NCI-H2029 treated with DMSO at 0.1 percent for 48 hours (cell line): ENCODE results near the gene ANKRD30A.
"Not testable (repeated sequence)": the region's sequence is repeated elsewhere in the genome, so short reads cannot be mapped to it uniquely, and the experiment has no call there.

Source experiments
- DNase-seq: peaks from one replicate; lab custom pipeline; 2025; lab: John Stamatoyannopoulos, UW

Gene ANKRD30A, protein sequence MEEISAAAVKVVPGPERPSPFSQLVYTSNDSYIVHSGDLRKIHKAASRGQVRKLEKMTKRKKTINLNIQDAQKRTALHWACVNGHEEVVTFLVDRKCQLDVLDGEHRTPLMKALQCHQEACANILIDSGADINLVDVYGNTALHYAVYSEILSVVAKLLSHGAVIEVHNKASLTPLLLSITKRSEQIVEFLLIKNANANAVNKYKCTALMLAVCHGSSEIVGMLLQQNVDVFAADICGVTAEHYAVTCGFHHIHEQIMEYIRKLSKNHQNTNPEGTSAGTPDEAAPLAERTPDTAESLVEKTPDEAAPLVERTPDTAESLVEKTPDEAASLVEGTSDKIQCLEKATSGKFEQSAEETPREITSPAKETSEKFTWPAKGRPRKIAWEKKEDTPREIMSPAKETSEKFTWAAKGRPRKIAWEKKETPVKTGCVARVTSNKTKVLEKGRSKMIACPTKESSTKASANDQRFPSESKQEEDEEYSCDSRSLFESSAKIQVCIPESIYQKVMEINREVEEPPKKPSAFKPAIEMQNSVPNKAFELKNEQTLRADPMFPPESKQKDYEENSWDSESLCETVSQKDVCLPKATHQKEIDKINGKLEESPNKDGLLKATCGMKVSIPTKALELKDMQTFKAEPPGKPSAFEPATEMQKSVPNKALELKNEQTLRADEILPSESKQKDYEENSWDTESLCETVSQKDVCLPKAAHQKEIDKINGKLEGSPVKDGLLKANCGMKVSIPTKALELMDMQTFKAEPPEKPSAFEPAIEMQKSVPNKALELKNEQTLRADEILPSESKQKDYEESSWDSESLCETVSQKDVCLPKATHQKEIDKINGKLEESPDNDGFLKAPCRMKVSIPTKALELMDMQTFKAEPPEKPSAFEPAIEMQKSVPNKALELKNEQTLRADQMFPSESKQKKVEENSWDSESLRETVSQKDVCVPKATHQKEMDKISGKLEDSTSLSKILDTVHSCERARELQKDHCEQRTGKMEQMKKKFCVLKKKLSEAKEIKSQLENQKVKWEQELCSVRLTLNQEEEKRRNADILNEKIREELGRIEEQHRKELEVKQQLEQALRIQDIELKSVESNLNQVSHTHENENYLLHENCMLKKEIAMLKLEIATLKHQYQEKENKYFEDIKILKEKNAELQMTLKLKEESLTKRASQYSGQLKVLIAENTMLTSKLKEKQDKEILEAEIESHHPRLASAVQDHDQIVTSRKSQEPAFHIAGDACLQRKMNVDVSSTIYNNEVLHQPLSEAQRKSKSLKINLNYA (N-terminal part only)

GRCh38 chr10:37125191-37125732, at the start of gene ANKRD30A:
ANKRD30A (plus strand) TSS chr10:37125598; CDS start chr10:37125788, 190 bp downstream.
- no peak for DNase-seq

DNA sequence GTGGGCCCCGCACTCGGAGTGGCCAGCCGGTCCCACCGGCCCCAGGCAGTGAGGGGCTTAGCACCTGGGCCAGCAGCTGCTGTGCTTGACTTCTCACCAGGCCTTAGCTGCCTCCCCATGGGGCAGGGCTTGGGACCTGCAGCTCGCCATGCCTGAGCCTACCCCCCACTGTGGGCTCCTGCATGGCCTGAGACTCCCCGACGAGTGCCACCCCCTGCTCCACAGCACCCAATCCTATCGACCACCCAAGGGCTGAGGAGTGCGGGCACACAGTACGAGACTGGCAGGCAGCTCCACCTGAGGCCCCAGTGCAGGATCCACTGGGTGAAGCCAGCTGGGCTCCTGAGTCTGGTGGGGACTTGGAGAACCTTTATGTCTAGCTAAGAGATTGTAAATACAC, 49.3 kb upstream of the ANKRD30A start:
- not testable (repeated sequence) for DNase-seq

DNA sequence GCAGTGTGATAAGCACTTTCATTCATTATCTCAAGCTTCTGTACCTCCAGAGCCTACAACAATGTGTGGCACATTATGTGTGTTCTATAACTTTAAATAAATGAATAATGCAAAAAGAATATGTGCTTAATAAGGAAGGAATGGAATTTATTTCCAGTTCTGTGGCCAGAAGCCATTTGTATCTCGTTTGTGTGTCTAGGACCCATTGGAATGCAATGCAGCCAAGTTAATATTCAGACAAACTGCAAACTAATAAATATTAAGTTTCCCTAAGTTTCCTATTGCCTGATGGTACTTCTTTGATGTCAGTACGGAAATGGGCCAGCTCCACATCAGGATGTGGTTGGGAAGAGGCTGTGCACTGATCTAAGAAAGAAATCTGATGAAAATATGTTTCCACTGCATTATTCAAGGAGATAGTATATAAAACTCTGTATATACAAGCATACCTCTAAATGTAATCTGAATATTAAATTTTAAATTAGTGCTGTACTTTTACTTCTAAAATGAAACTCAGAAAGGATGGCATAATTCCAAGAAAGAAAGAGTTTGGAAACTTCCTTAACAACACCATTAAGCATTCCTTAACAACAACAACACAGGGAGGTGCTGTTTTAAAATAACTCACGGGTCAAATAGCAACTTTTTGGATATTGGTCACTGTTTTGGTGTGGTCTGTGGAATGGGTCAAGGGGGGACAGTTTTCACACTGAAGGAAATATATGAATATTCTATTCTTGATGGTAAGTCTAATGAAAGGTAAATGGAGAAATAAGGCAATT, 29.4 kb upstream of the ANKRD30A start:
- no peak for DNase-seq

DNA sequence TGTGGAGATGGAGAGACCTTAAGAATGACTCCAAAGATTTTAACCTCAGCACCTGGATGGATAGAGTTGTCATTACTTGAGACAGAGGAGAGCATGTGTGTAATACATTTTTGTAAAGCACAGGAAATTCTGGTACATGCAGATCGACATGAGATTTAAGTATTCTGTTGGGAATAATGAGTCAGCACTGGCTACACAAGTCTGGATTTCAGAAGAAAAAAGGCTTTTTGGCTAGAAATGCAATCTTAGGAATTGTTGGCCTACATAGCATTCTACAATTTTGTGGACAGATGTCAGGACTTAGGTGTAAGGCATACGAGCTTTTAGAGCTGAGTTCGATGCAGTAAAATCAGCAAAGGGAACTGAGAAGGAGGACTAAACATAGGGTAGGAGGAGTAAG, 24.1 kb upstream of the ANKRD30A start:
- no peak for DNase-seq

DNA sequence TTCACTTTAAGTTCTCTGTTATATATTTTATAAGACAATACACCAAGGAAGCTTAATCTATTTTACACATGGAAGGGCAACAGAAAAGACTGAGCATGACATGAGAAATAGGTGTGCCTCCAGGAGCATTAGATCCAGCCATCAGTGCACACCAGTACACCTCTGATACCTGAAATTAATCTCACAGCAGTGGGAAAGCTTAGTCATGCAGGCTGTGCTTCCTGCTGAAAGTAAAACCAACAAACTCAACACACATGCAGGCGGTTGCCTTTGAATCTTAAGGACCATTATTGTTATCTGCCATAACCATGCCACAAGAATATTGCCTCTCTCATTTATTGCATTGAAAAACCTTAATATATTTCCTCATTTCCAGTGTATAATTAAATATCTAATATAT, 16.4 kb upstream of the ANKRD30A start:
- no peak for DNase-seq

DNA sequence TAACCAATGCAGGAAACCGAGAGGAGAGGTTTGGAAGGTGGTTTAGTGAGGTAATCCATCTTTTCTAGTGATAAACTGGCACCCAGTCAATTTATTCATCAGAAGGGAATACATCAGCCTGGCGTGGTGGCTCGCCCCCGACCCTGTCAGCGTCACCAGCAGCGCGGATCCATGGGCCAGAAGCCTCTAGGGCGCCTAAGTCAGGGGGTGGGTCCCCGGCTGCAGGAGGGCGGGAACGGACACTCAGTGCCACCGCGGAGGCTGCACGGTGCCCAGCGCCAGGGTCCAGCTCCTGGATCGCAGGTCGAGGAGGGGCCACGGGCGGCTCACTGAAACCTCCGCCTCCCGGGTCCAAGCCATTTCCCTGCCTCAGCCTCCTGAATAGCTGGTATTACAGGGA, 866 bp upstream of the ANKRD30A start:
- no peak for DNase-seq

- DNase-seq = no peak
Observed at GRCh38 chr10:37125921-37126320, 523 bp downstream of the ANKRD30A start.

GRCh38 chr10:37146443-37146842, 21.0 kb downstream of the ANKRD30A start:
- DNase-seq = no peak

- DNase-seq = not testable (repeated sequence)
Observed at GRCh38 chr10:37162430-37162829, 37.0 kb downstream of the ANKRD30A start.

DNA sequence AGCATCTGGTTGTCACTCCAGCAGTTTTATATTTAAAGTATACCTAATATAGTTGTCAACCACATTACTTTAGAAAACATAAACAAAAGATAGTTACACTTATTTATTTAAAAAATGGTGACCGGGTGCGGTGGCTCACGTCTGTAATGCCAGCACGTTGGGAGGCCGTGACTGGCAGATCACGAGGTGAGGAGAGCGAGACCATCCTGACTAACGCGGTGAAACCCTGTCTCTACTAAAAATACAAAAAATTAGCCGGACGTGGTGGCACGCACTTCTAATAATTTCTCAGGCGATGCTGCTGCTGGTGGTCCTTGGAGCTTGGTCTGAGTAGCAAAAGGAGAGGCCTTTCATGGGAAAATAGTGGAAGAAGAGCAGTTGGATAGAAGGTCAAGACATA, 46.5 kb downstream of the ANKRD30A start:
- DNase-seq = not testable (repeated sequence)

DNA sequence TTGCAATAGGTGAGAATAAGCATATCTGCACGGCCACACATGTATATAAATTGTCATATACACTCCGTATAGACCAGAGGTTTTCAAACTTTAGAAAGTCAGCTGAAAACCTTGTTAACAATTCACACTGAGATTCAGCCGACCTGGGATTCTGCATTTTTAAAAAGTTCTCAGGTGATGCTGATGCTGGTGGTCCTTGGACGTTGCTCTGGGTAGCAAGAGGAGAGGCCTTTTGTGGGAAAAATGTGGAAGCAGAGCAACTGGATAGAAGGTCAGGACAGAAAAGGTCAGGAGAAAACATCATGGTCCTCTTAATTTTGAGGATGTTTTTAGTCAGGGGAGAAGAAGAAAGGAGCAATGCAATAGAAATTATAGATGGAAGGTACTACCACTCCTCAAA, 52.9 kb downstream of the ANKRD30A start:
- not testable (repeated sequence) for DNase-seq

DNA sequence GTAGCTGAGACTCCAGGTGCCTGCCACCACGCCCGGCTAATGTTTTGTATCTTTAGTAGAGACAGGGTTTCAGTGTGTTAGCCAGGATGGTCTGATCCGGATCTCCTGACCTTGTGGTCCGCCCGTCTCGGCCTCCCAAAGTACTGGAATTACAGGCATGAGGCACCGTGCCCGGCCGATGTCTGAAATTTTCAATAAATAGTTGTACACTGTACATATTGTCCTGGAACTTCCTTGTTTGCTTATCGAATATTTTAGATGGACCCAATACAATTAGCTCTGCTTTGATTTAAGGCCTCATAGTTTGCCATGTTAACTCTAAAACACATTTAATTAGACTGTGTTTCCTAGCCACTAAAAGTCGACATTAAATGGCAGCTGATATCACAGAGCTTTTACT, 57.3 kb downstream of the ANKRD30A start:
- not testable (repeated sequence) for DNase-seq

GRCh38 chr10:37206132-37206531, 80.7 kb downstream of the ANKRD30A start:
- no peak for DNase-seq

DNA sequence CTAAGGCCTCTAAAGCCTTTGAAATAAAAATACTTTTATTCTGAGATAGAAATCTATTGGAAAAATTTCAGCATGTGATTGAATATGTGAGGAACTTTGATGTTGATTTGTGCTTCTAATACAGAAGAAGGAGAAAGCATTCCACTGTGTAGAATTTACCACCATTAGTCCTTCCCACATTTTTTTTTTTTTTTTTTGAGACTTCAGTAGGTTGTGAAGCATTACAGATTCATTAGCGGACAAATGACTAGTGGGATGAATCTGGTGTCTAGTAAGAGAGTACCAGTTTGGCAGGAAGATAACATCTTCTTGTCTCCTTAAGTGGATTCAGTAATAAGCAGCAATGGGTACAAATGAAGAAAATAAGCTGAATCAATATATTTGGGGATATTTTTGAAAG, 95.5 kb downstream of the ANKRD30A start:
- DNase-seq = no peak

DNA sequence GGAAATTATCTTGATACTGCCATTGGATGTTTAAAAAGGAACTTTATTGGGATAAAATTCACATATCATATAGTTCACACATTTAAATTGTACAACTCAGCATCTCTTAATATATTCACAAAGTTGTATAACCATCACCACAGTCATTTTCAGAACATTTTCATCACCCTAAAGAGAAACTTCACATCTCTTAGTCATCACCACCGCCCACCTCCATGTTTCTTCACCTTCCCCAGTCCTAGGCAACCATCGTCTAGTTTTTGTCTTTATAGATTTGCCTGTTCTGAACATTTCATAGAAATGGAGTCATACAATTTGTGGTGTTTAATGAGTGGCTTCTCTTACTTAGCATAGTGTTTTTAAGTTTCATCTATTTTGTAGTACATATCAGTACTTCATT, 96.6 kb downstream of the ANKRD30A start:
- no peak for DNase-seq

DNA sequence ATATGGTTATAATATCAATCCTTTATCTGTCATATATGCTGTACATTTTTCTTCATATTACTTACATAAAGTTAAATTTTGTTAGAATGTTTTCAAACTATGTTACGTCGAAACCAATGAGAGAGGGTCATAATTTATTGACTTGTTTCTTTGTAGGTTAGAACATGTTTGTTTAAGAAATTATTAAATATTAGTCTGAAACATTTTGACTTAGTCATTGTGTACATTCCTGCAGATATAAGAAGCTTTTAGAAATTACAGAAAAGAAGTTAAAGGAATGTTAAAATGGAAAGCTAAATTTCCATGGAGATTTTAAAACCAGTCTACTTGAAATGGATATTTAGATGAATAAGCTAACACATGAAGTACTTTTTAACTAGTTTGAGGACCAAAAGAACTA, 99.8 kb downstream of the ANKRD30A start:
- DNase-seq = no peak

- no peak for DNase-seq
Observed at GRCh38 chr10:37226524-37226923, 101.1 kb downstream of the ANKRD30A start.

DNA sequence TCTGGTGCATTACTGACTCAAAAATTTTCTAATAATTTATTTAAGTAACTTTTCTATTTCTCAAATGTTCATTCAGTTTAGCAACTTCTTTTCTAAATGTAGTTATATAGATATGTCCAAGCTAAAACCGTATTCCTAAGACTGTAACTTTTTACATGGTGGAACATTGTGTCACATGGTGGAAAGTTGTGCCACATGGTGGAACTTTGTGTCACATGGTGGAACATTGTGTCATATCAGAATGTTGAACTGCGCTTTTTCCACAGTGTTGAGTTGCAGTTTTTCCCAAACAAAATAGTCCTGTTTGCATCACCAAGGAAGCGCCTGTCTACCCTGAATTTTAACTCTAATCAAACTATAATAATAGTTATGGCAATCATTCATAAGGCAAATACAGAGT, 109.3 kb downstream of the ANKRD30A start:
- no peak for DNase-seq

GRCh38 chr10:37236093-37236492, 110.7 kb downstream of the ANKRD30A start:
- no peak for DNase-seq

DNA sequence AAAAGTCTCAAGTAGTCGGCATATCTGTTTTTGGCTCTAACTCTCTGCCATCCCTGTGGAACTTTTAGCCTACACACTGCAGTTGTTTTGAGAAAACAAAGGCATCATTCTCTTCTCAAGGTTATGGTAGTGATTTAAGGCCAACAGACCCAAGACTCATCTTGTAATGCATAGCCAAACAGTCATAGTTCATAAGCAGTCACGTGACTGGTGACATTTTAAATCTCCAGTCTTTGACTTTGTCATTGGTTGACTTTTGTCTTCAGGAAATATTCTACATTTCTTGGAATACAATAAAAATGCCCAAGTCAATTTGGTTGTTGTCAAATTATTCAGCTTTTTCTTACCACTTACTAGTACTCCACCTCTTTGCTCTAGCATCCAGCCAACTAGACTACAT, 114.8 kb downstream of the ANKRD30A start:
- no peak for DNase-seq

- DNase-seq = no peak
Observed at GRCh38 chr10:37246637-37247036, 121.2 kb downstream of the ANKRD30A start.
